Right atrium auricular region (tissue), 2 donors: Measurements from ENCODE around the gene FNIP1. TPM values are rescaled to one million over a fixed set of nuclear protein-coding genes. Genes with fewer than 3 reads are reported as not detected.

Source experiments
- DNase-seq: peaks from one replicate; pipeline ENCODE4 v3.0.0-alpha.2; 2019; ENCODE audit warnings: low spot score
- H3K27ac ChIP-seq, 2 donors: fragments of 200-600 bp; sonication (generic); 1 replicate in 1 of 2; 2 replicates in 1 of 2; pipeline ENCODE4 v1.5.1; 2016 to 2019
- H3K27me3 ChIP-seq, 2 donors: fragments of 200-600 bp; sonication (generic); one replicate each; pipeline versions ENCODE4 v1.5.1 to v1.6.0; 2017 to 2019
- H3K36me3 ChIP-seq: fragments of 200-600 bp; sonication (generic); one replicate; pipeline ENCODE4 v1.5.1; 2016
- H3K4me1 ChIP-seq, 2 donors: fragments of 200-600 bp; sonication (generic); one replicate each; pipeline versions ENCODE4 v1.5.1 to v1.6.0; 2017 to 2019
- H3K4me3 ChIP-seq, 2 donors: fragments of 200-600 bp; sonication (generic); 1 replicate in 1 of 2; 2 replicates in 1 of 2; pipeline ENCODE4 v1.5.1; 2017 to 2019; ENCODE audit warnings: mild to moderate bottlenecking in 1 of 2, moderate library complexity in 1 of 2
- H3K9me3 ChIP-seq, 2 donors: fragments of 200-600 bp; sonication (generic); one replicate each; pipeline ENCODE4 v1.5.1; 2019
- CTCF ChIP-seq, 2 donors: fragments of 200-600 bp; sonication (generic); IDR thresholded peaks; one replicate each; pipeline ENCODE4 v1.5.1; 2019; ENCODE audit warnings: antibody characterized with exemption in 2 of 2
- total RNA-seq, 2 donors: library from RNA; depleted of rRNA; stranded (reverse); fragments of >200 nt; gene quantifications; one replicate each; pipeline ENCODE4 v1.1.0, GENCODE V29; 2016

The FNIP1 gene
- total RNA-seq, 2 donors from 2014 or later: 30.6 to 38.3 TPM

GRCh38 chr5:131671409-131671808, 125.4 kb downstream of the FNIP1 start:
- peak overlapping the region; percentile 74 to 92 for H3K27ac ChIP-seq
- DNase-seq: no peak
- H3K4me1 ChIP-seq: peaks cover 0 to 50% of the 10 kb centered on the region in 2 donors
- H3K27me3 ChIP-seq: no peaks in the 10 kb centered on the region
- H3K4me3 ChIP-seq: no peak overlapping the region
- H3K9me3 ChIP-seq: no peaks in the 10 kb centered on the region
- peaks cover 26% of the 10 kb centered on the region for H3K36me3 ChIP-seq
- TF ChIP-seq CTCF (IDR thresholded peaks at IDR 0.05): no peak

GRCh38 chr5:131664929-131665328, 131.9 kb downstream of the FNIP1 start:
- Histone ChIP-seq H3K27me3 (no peaks in the 10 kb centered on the region), H3K4me1 (peaks cover 0 to 5% of the 10 kb centered on the region in 2 donors), H3K9me3 (peaks cover 0 to 14% of the 10 kb centered on the region in 2 donors), H3K4me3 (no peak overlapping the region), H3K27ac (no peak overlapping the region), H3K36me3 (peaks cover 32% of the 10 kb centered on the region)
- DNase-seq: no peak
- no peak for TF ChIP-seq CTCF (IDR thresholded peaks at IDR 0.05)

- no peak for TF ChIP-seq CTCF (IDR thresholded peaks at IDR 0.05)
- Histone ChIP-seq H3K27me3 (no peaks in the 10 kb centered on the region), H3K4me1 (no peaks in the 10 kb centered on the region), H3K27ac (no peak overlapping the region), H3K36me3 (peaks cover 43% of the 10 kb centered on the region), H3K4me3 (no peak overlapping the region), H3K9me3 (peaks cover 0 to 18% of the 10 kb centered on the region in 2 donors)
- no peak for DNase-seq
These were observed 134.9 kb downstream of the FNIP1 start for GRCh38 chr5:131661933-131662332.

GRCh38 chr5:131659841-131660240, 137.0 kb downstream of the FNIP1 start:
- H3K4me3 ChIP-seq: no peak overlapping the region
- peaks cover 0 to 18% of the 10 kb centered on the region in 2 donors for H3K9me3 ChIP-seq
- H3K27ac ChIP-seq: no peak overlapping the region
- H3K4me1 ChIP-seq: no peaks in the 10 kb centered on the region
- TF ChIP-seq CTCF (IDR thresholded peaks at IDR 0.05): no peak
- peaks cover 43% of the 10 kb centered on the region for H3K36me3 ChIP-seq
- no peaks in the 10 kb centered on the region for H3K27me3 ChIP-seq
- no peak for DNase-seq

- no peak for DNase-seq
- no peak for TF ChIP-seq CTCF (IDR thresholded peaks at IDR 0.05)
- Histone ChIP-seq H3K36me3 (peaks cover 42% of the 10 kb centered on the region), H3K4me1 (no peaks in the 10 kb centered on the region), H3K4me3 (no peak overlapping the region), H3K9me3 (peaks cover 0 to 18% of the 10 kb centered on the region in 2 donors), H3K27ac (no peak overlapping the region), H3K27me3 (no peaks in the 10 kb centered on the region)
These were observed 137.5 kb downstream of the FNIP1 start for GRCh38 chr5:131659290-131659689.

- no peaks in the 10 kb centered on the region for H3K27me3 ChIP-seq
- DNase-seq: no peak
- H3K4me1 ChIP-seq: no peaks in the 10 kb centered on the region
- H3K36me3 ChIP-seq: peaks cover 31% of the 10 kb centered on the region
- no peak for TF ChIP-seq CTCF (IDR thresholded peaks at IDR 0.05)
- H3K27ac ChIP-seq: no peak overlapping the region
- peaks cover 0 to 2% of the 10 kb centered on the region in 2 donors for H3K9me3 ChIP-seq
- H3K4me3 ChIP-seq: no peak overlapping the region
These were observed 142.0 kb downstream of the FNIP1 start for GRCh38 chr5:131654776-131655175.
